CD8-positive, alpha-beta memory T cell (primary cell): ENCODE measurements around the gene RTN4RL2. TPM values are rescaled to one million over a fixed set of nuclear protein-coding genes. Genes with fewer than 3 reads are reported as not detected.

ENCODE experiments used
- CTCF ChIA-PET: fragments of 350-600 bp; sonication (Branson Sonifier 250); formaldehyde crosslinking; loops from one replicate; lab custom pipeline; 2021; ENCODE audit warnings: antibody characterized with exemption; lab: Charles Lee
- POLR2A ChIA-PET: fragments of 350-600 bp; sonication (Branson Sonifier 250); formaldehyde crosslinking; loops from one replicate; lab custom pipeline; 2021; ENCODE audit warnings: antibody characterized with exemption; lab: Charles Lee
- DNase-seq, 5 donors: peaks; one replicate each; pipeline versions ENCODE4 v3.0.0 to v3.0.0-alpha.2; 2020 to 2022; ENCODE audit warnings: mixed read lengths in 1 of 5
- H3K27ac ChIP-seq: one replicate; pipeline ENCODE4 v1.7.0; 2013; ENCODE audit warnings: low read depth, mild to moderate bottlenecking, low read length, moderate library complexity
- H3K27me3 ChIP-seq: 2 replicates; pipeline ENCODE4 v1.7.0; 2013; ENCODE audit warnings: low read length, mild to moderate bottlenecking; ENCODE audit not compliant: insufficient read depth, poor library complexity, severe bottlenecking
- H3K36me3 ChIP-seq: 2 replicates; pipeline ENCODE4 v1.7.0; 2013; ENCODE audit warnings: mild to moderate bottlenecking, low read length, moderate library complexity; ENCODE audit not compliant: insufficient read depth
- H3K4me1 ChIP-seq: 2 replicates; pipeline ENCODE4 v1.7.0; 2013; ENCODE audit warnings: mild to moderate bottlenecking, low read length, moderate library complexity; ENCODE audit not compliant: insufficient read depth
- H3K4me3 ChIP-seq: 2 replicates; pipeline ENCODE4 v1.7.0; 2013; ENCODE audit warnings: mild to moderate bottlenecking, low read length
- H3K9me3 ChIP-seq: 2 replicates; pipeline ENCODE4 v1.7.0; 2013; ENCODE audit warnings: mild to moderate bottlenecking, low read length
- H3K27ac Mint-ChIP-seq, 8 donors: one replicate each; pipeline ENCODE4 v1.8.0; 2020 to 2021; ENCODE audit warnings: mixed read lengths in 8 of 8, mild to moderate bottlenecking in 6 of 8, inconsistent platforms in 3 of 8, moderate library complexity in 3 of 8
- H3K27me3 Mint-ChIP-seq, 2 donors: one replicate each; pipeline ENCODE4 v1.8.0; 2020 to 2021; ENCODE audit warnings: mixed read lengths in 2 of 2, mild to moderate bottlenecking in 1 of 2, moderate library complexity in 1 of 2
- H3K36me3 Mint-ChIP-seq, 3 donors: one replicate each; pipeline ENCODE4 v1.8.0; 2020 to 2021; ENCODE audit warnings: mixed read lengths in 3 of 3, inconsistent platforms in 1 of 3, mild to moderate bottlenecking in 1 of 3
- H3K4me1 Mint-ChIP-seq, 3 donors: one replicate each; pipeline ENCODE4 v1.8.0; 2020 to 2021; ENCODE audit warnings: mixed read lengths in 3 of 3, inconsistent platforms in 1 of 3, mild to moderate bottlenecking in 1 of 3
- H3K4me3 Mint-ChIP-seq, 7 donors: one replicate each; pipeline ENCODE4 v1.8.0; 2020 to 2021; ENCODE audit warnings: mixed read lengths in 7 of 7, mild to moderate bottlenecking in 6 of 7, moderate library complexity in 4 of 7, inconsistent platforms in 2 of 7
- H3K9me3 Mint-ChIP-seq, 5 donors: one replicate each; pipeline ENCODE4 v1.8.0; 2020 to 2022; ENCODE audit warnings: mixed read lengths in 5 of 5, mild to moderate bottlenecking in 3 of 5, moderate library complexity in 2 of 5, inconsistent platforms in 1 of 5
- polyA plus RNA-seq: library from polyadenylated mRNA; unstranded; fragments of 300-500 nt; fragmentation: Illumina TruSeq; gene quantifications from one replicate; pipeline ENCODE4 v1.2.3, GENCODE V29; 2021
- total RNA-seq, 2 experiments: library from RNA; stranded (reverse); gene quantifications; one replicate each; pipeline ENCODE4 v1.2.3, GENCODE V29; 2021

The RTN4RL2 gene
- under 1 TPM; 0.24 to 0.27 TPM for total RNA-seq
- 0.28 TPM for polyA plus RNA-seq

GRCh38 chr11:57460022-57460757 lies at the start of gene RTN4RL2:
TSS of gene RTN4RL2 (plus strand) at chr11:57460528. CDS start at chr11:57460866, 338 bp downstream.
- H3K27me3 ChIP-seq = peaks cover 27% of the 10 kb centered on the region
- ChIA-PET CTCF (interaction anchor here (0.6 to 8.4 kb wide), 9 partner anchors 11 to 181 kb away, joined by 3 to 151 read pairs (median 4); partner anchors contain the start of genes SLC43A1 and TIMM10), POLR2A (interaction anchor here (0.6 to 1.4 kb wide), 3 partner anchors 13 to 135 kb away, joined by 3 to 4 read pairs (median 3); no protein-coding TSS in a partner anchor)
- H3K27ac ChIP-seq = no peak within 1 kb of the TSS
- Mint-ChIP-seq H3K4me1 (peaks cover 28 to 43% (median 34%) of the 10 kb centered on the region in 3 donors), H3K9me3 (no peaks in the 10 kb centered on the region), H3K4me3 (peak within 1 kb of the TSS; percentile 69 to 90 (median 84)), H3K27me3 (peaks cover 29 to 34% of the 10 kb centered on the region in 2 donors), H3K27ac (peak within 1 kb of the TSS in 6 of 8 donors; percentile 5 to 66 (median 47)), H3K36me3 (peaks cover 0 to 2% (median 0%) of the 10 kb centered on the region in 3 donors)
- H3K4me3 ChIP-seq = peak within 1 kb of the TSS; percentile 71
- peak in 3 of 5 donors; percentile 12 to 18 (median 16) for DNase-seq
- no peaks in the 10 kb centered on the region for H3K9me3 ChIP-seq
- peaks cover 29% of the 10 kb centered on the region for H3K4me1 ChIP-seq
- no peaks in the 10 kb centered on the region for H3K36me3 ChIP-seq

DNA sequence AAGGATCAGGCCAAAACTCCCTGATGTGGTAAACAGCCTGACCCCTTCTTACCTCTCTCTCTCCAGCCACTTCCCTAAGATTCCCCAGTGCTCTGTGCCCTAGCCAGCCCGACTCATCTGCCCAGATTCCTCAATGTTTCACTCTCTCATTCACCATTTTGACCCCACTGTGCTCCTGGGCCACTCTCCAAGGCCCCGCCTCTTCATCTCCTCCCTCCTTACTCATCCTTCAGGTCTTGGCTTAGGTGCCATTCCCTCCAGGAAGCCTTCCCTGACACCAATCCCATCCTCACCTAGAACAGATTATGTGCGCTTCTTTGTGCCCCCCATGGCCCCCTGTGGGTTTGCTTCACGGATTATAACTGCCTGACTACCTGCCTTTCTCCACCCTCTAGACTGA lies 46.6 kb upstream of the RTN4RL2 start:
- CTCF ChIA-PET = no interaction called here
- Histone ChIP-seq H3K27me3 (no peaks in the 10 kb centered on the region), H3K4me3 (no peak overlapping the region), H3K4me1 (no peaks in the 10 kb centered on the region), H3K36me3 (peaks cover 44% of the 10 kb centered on the region), H3K27ac (no peak overlapping the region), H3K9me3 (no peaks in the 10 kb centered on the region)
- no peaks in the 10 kb centered on the region for H3K27me3 Mint-ChIP-seq
- no peak for DNase-seq
- no peak overlapping the region for H3K4me3 Mint-ChIP-seq
- POLR2A ChIA-PET = no interaction called here
- H3K27ac Mint-ChIP-seq = peak overlapping the region in 4 of 8 donors; percentile 6 to 77 (median 44)
- H3K36me3 Mint-ChIP-seq = peaks cover 20 to 82% (median 35%) of the 10 kb centered on the region in 3 donors
- peaks cover 0 to 11% (median 3%) of the 10 kb centered on the region in 3 donors for H3K4me1 Mint-ChIP-seq
- no peaks in the 10 kb centered on the region for H3K9me3 Mint-ChIP-seq

DNA sequence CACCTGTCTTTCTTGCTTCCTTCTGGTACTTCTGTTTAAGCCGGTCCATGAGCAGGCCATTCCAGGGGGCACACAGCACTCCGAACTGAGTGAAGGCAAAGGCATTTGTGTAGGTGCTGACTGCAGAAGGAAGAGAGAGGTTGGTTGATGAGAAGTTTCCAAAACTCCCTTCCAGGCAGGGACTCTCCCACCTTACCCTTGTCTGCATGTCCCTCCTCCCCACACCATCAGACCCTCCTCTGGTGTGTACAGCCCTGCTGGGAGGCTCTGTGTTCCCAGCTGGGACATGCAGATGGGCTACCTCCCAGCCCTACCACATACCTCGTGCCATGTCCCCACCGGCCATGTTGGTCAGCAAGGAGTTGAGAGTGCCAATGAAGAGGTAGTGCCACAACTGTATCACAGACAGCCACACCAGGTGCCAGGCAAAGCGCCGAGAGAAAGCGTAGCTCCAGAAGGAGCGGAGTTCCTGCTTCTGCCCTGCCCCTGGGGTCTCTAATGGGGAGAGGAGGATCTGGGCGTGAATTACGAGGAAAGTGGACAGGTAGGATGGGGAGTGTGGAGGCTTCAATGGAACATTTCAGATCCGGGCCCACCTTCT lies 45.6 kb upstream of the RTN4RL2 start:
- H3K36me3 ChIP-seq = peaks cover 39% of the 10 kb centered on the region
- H3K4me1 Mint-ChIP-seq = peaks cover 0 to 11% (median 9%) of the 10 kb centered on the region in 3 donors
- no peaks in the 10 kb centered on the region for H3K4me1 ChIP-seq
- H3K4me3 Mint-ChIP-seq = no peak overlapping the region
- no peaks in the 10 kb centered on the region for H3K27me3 ChIP-seq
- H3K27ac ChIP-seq = no peak overlapping the region
- H3K9me3 ChIP-seq = no peaks in the 10 kb centered on the region
- no peak for DNase-seq
- no peak overlapping the region for H3K4me3 ChIP-seq
- no peaks in the 10 kb centered on the region for H3K9me3 Mint-ChIP-seq
- H3K36me3 Mint-ChIP-seq = peaks cover 20 to 78% (median 35%) of the 10 kb centered on the region in 3 donors
- CTCF ChIA-PET = no interaction called here
- POLR2A ChIA-PET = no interaction called here
- H3K27ac Mint-ChIP-seq = peak overlapping the region in 1 of 8 donors; percentile 30
- no peaks in the 10 kb centered on the region for H3K27me3 Mint-ChIP-seq

GRCh38 chr11:57416436-57416835 lies 43.9 kb upstream of the RTN4RL2 start:
- H3K27me3 ChIP-seq = no peaks in the 10 kb centered on the region
- no peaks in the 10 kb centered on the region for H3K9me3 ChIP-seq
- Mint-ChIP-seq H3K27me3 (no peaks in the 10 kb centered on the region), H3K36me3 (peaks cover 15 to 76% (median 32%) of the 10 kb centered on the region in 3 donors), H3K4me1 (peaks cover 1 to 15% (median 14%) of the 10 kb centered on the region in 3 donors), H3K4me3 (no peak overlapping the region), H3K9me3 (no peaks in the 10 kb centered on the region), H3K27ac (no peak overlapping the region)
- DNase-seq = no peak
- no peak overlapping the region for H3K4me3 ChIP-seq
- H3K27ac ChIP-seq = no peak overlapping the region
- H3K36me3 ChIP-seq = peaks cover 39% of the 10 kb centered on the region
- POLR2A ChIA-PET = no interaction called here
- no peaks in the 10 kb centered on the region for H3K4me1 ChIP-seq
- CTCF ChIA-PET = no interaction called here

GRCh38 chr11:57417056-57417455 lies 43.3 kb upstream of the RTN4RL2 start:
- no peak overlapping the region for H3K4me3 ChIP-seq
- Mint-ChIP-seq H3K27ac (peak overlapping the region in 4 of 8 donors; percentile 8 to 85 (median 59)), H3K9me3 (no peaks in the 10 kb centered on the region), H3K36me3 (peaks cover 15 to 74% (median 28%) of the 10 kb centered on the region in 3 donors), H3K4me1 (peaks cover 6 to 21% (median 20%) of the 10 kb centered on the region in 3 donors), H3K4me3 (no peak overlapping the region), H3K27me3 (no peaks in the 10 kb centered on the region)
- H3K9me3 ChIP-seq = no peaks in the 10 kb centered on the region
- POLR2A ChIA-PET = no interaction called here
- H3K4me1 ChIP-seq = no peaks in the 10 kb centered on the region
- CTCF ChIA-PET = interaction anchor here (1.3 kb wide), 1 partner anchor 40 kb away, joined by 6 read pairs; no protein-coding TSS in a partner anchor
- H3K27me3 ChIP-seq = no peaks in the 10 kb centered on the region
- H3K27ac ChIP-seq = no peak overlapping the region
- H3K36me3 ChIP-seq = peaks cover 39% of the 10 kb centered on the region
- no peak for DNase-seq

- peaks cover 38% of the 10 kb centered on the region for H3K36me3 ChIP-seq
- no peak overlapping the region for H3K27ac Mint-ChIP-seq
- no peaks in the 10 kb centered on the region for H3K4me1 ChIP-seq
- POLR2A ChIA-PET = no interaction called here
- no peaks in the 10 kb centered on the region for H3K27me3 ChIP-seq
- H3K27me3 Mint-ChIP-seq = no peaks in the 10 kb centered on the region
- CTCF ChIA-PET = interaction anchor here (0.9 to 1.3 kb wide), 2 partner anchors 39 to 203 kb away, joined by 3 to 6 read pairs; no protein-coding TSS in a partner anchor
- no peaks in the 10 kb centered on the region for H3K9me3 ChIP-seq
- H3K4me1 Mint-ChIP-seq = peaks cover 16 to 32% (median 27%) of the 10 kb centered on the region in 3 donors
- peaks cover 14 to 71% (median 25%) of the 10 kb centered on the region in 3 donors for H3K36me3 Mint-ChIP-seq
- H3K9me3 Mint-ChIP-seq = no peaks in the 10 kb centered on the region
- H3K4me3 Mint-ChIP-seq = no peak overlapping the region
- no peak overlapping the region for H3K4me3 ChIP-seq
- H3K27ac ChIP-seq = no peak overlapping the region
- DNase-seq = no peak
Observed at GRCh38 chr11:57418131-57418530, 42.2 kb upstream of the RTN4RL2 start.

DNA sequence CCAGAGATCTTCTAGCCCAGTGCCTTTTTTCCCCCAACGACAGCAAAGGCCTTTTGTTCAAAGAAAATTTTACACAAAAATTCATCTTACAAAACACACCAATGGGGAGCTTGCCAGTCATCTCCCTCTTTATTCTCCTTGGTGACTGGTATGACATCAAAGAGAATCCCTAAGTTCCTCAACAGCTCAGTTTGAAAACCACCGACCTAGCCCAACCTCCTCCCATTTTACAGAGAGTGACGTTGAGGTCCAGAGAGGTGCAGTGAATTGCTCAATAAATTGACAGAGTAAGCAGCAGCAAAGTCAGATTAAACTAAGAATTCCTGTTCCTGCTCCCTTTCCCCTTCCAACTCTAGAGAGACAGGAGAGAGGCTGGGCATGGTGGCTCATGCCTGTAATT lies 41.2 kb upstream of the RTN4RL2 start:
- Mint-ChIP-seq H3K36me3 (peaks cover 11 to 64% (median 16%) of the 10 kb centered on the region in 3 donors), H3K4me3 (no peak overlapping the region), H3K27ac (peak overlapping the region in 1 of 8 donors; percentile 23), H3K9me3 (no peaks in the 10 kb centered on the region), H3K4me1 (peaks cover 20 to 39% (median 34%) of the 10 kb centered on the region in 3 donors), H3K27me3 (no peaks in the 10 kb centered on the region)
- no peaks in the 10 kb centered on the region for H3K9me3 ChIP-seq
- H3K4me1 ChIP-seq = peaks cover 6% of the 10 kb centered on the region
- no peak overlapping the region for H3K4me3 ChIP-seq
- ChIA-PET POLR2A (interaction anchor here (0.7 kb wide), 1 partner anchor 95 kb away, joined by 5 read pairs; no protein-coding TSS in a partner anchor), CTCF (interaction anchor here (1.7 kb wide), 1 partner anchor 39 kb away, joined by 4 read pairs; no protein-coding TSS in a partner anchor)
- DNase-seq = no peak
- H3K27me3 ChIP-seq = no peaks in the 10 kb centered on the region
- no peak overlapping the region for H3K27ac ChIP-seq
- H3K36me3 ChIP-seq = peaks cover 30% of the 10 kb centered on the region
